Measurements from ENCODE around the gene RP9. TPM values are rescaled to one million over a fixed set of nuclear protein-coding genes. Genes with fewer than 3 reads are reported as not detected.

Gene RP9
- total and polyA plus RNA-seq, 2 of the 13 experiments (the other 11 are each of a cell fraction or from before 2014, with no cell fraction given), result 14.2 to 18.6 TPM

- Histone ChIP-seq H3K9me3 (ENCODE audit: low read length) (no peaks in the 10 kb centered on the region; the same call in 1 of the 2 replicates), H4K20me1 (ENCODE audit: insufficient read depth, low read length) (no peaks in the 10 kb centered on the region), H3K79me2 (ENCODE audit: insufficient read depth, low read length) (no peaks in the 10 kb centered on the region), H3K27me3 (ENCODE audit: control insufficient read depth in 1 of 2, insufficient read depth in 2 of 2, low read length in 2 of 2) (no peaks in the 10 kb centered on the region), H3K9ac (ENCODE audit: insufficient read depth, low read depth, low read length) (no peak overlapping the region), H2AFZ (ENCODE audit: low read length) (no peak overlapping the region), H3K27ac (ENCODE audit: extremely low read length, insufficient read depth, low read length) (no peak overlapping the region), H3K4me2 (ENCODE audit: low read depth, low read length) (no peak overlapping the region), H3K4me3 (replicated peaks in 1 of 3; ENCODE audit: insufficient read depth in 1 of 3, low read depth in 2 of 3, low read length in 3 of 3) (no peak overlapping the region), H3K36me3 (replicated peaks in 1 of 2; ENCODE audit: control insufficient read depth in 1 of 2, insufficient read depth in 2 of 2, low read length in 2 of 2) (no peaks in the 10 kb centered on the region), H3K4me1 (ENCODE audit: insufficient read depth, low read length) (no peaks in the 10 kb centered on the region)
- DNase-seq (ENCODE audit: low spot score) (no peak), ATAC-seq (no peak), FAIRE-seq (no peak)
- WGBS (ENCODE audit: low lambda C conversion rate), result 53% methylated on average over 2 of the region's 2 CpGs
- ChIA-PET CTCF (ENCODE audit: low intra/inter-chr PET ratio, low total read pairs) (no interaction called here), POLR2A (no interaction called here)
- TF ChIP-seq CSRNP1 (CRISPR knock-in tag; IDR thresholded peaks at IDR 0.05), result no peak
- no peak for TF ChIP-seq ZBTB38 (CRISPR knock-in tag; IDR thresholded peaks at IDR 0.05)
- TF ChIP-seq ATF1 (CRISPR knock-in tag; IDR thresholded peaks at IDR 0.05), result no peak
- TF ChIP-seq ZNF790 (CRISPR knock-in tag; IDR thresholded peaks at IDR 0.05; ENCODE audit: borderline replicate concordance), result no peak
- no peak for TF ChIP-seq SALL2 (CRISPR knock-in tag; IDR thresholded peaks at IDR 0.05)
- TF ChIP-seq NFKBIZ (CRISPR knock-in tag; IDR thresholded peaks at IDR 0.05), result no peak
- no peak for TF ChIP-seq ZNF326 (CRISPR knock-in tag; IDR thresholded peaks at IDR 0.05; ENCODE audit: borderline replicate concordance)
- TF ChIP-seq PRDM4 (CRISPR knock-in tag; IDR thresholded peaks at IDR 0.05; ENCODE audit: borderline replicate concordance), result no peak
- TF ChIP-seq U2AF1 (optimal IDR thresholded peaks at IDR 0.05; ENCODE audit: low read depth, low read length), result no peak
- TF ChIP-seq NFATC3 (CRISPR knock-in tag; IDR thresholded peaks at IDR 0.05), result no peak
- no peak for TF ChIP-seq THRA (CRISPR knock-in tag; IDR thresholded peaks at IDR 0.05; ENCODE audit: borderline replicate concordance)
- TF ChIP-seq ZSCAN25 (CRISPR knock-in tag; IDR thresholded peaks at IDR 0.05), result no peak
- no peak for TF ChIP-seq ZNF740 (CRISPR knock-in tag; IDR thresholded peaks at IDR 0.05)
- TF ChIP-seq CCDC6 (CRISPR knock-in tag; IDR thresholded peaks at IDR 0.05), result no peak
- no peak for TF ChIP-seq IRF2 (CRISPR knock-in tag; IDR thresholded peaks at IDR 0.05)
- in situ Hi-C loops (cut with HindIII; ENCODE audit: extremely low pct_ligation_motif_present, low pct_unique_long_range_greater_than_20kb), result no loop called here
- BruUV-seq (replicated peaks), result no TSS peak
- intact Hi-C loops (cut with micrococcal nuclease; ENCODE audit: unreplicated experiment), result no loop called here
Observed at GRCh38 chr7:33087356-33087755, 21.8 kb downstream of the RP9 start.
